Measurements from ENCODE around the gene CFAP43. TPM values are rescaled to one million over a fixed set of nuclear protein-coding genes. Genes with fewer than 3 reads are reported as not detected.
A peak's percentile ranks its signal among the peaks of the same experiment; 100 is the strongest.

The CFAP43 gene
- total and polyA plus RNA-seq, 9 of the 15 experiments (the other 6 are each of a cell fraction or from before 2014, with no cell fraction given): 0.07 to 0.86 (median 0.11) TPM; not detected in 1

- 0 out of 2 replicates have a peak, but pooled peaks have one; percentile 70 for TF ChIP-seq ZNF445 (CRISPR knock-in tag; IDR thresholded peaks at IDR 0.05; ENCODE audit: low read depth)
- no peak for TF ChIP-seq HNRNPK (IDR thresholded peaks at IDR 0.05; ENCODE audit: low read depth, low read length, poor library complexity, severe bottlenecking)
- no peak for TF ChIP-seq CREB3 (tag; conservative IDR thresholded peaks at IDR 0.05; ENCODE audit: low read depth)
- no peak for TF ChIP-seq CAMTA2 (CRISPR knock-in tag; conservative IDR thresholded peaks at IDR 0.05)
- TF ChIP-seq TCFL5 (CRISPR knock-in tag; conservative IDR thresholded peaks at IDR 0.05): no peak
- no peak for TF ChIP-seq ETV5 (CRISPR knock-in tag; IDR thresholded peaks at IDR 0.05; ENCODE audit: low read depth)
- peak; percentile 38; the same call in 1 of the 2 replicates for TF ChIP-seq JUND (IDR thresholded peaks at IDR 0.05; ENCODE audit: borderline replicate concordance, low read depth, low read length)
- no peak for TF ChIP-seq JUND (tag; IDR thresholded peaks at IDR 0.05; ENCODE audit: borderline replicate concordance, low read depth, low read length)
- TF ChIP-seq, protein P1, sequence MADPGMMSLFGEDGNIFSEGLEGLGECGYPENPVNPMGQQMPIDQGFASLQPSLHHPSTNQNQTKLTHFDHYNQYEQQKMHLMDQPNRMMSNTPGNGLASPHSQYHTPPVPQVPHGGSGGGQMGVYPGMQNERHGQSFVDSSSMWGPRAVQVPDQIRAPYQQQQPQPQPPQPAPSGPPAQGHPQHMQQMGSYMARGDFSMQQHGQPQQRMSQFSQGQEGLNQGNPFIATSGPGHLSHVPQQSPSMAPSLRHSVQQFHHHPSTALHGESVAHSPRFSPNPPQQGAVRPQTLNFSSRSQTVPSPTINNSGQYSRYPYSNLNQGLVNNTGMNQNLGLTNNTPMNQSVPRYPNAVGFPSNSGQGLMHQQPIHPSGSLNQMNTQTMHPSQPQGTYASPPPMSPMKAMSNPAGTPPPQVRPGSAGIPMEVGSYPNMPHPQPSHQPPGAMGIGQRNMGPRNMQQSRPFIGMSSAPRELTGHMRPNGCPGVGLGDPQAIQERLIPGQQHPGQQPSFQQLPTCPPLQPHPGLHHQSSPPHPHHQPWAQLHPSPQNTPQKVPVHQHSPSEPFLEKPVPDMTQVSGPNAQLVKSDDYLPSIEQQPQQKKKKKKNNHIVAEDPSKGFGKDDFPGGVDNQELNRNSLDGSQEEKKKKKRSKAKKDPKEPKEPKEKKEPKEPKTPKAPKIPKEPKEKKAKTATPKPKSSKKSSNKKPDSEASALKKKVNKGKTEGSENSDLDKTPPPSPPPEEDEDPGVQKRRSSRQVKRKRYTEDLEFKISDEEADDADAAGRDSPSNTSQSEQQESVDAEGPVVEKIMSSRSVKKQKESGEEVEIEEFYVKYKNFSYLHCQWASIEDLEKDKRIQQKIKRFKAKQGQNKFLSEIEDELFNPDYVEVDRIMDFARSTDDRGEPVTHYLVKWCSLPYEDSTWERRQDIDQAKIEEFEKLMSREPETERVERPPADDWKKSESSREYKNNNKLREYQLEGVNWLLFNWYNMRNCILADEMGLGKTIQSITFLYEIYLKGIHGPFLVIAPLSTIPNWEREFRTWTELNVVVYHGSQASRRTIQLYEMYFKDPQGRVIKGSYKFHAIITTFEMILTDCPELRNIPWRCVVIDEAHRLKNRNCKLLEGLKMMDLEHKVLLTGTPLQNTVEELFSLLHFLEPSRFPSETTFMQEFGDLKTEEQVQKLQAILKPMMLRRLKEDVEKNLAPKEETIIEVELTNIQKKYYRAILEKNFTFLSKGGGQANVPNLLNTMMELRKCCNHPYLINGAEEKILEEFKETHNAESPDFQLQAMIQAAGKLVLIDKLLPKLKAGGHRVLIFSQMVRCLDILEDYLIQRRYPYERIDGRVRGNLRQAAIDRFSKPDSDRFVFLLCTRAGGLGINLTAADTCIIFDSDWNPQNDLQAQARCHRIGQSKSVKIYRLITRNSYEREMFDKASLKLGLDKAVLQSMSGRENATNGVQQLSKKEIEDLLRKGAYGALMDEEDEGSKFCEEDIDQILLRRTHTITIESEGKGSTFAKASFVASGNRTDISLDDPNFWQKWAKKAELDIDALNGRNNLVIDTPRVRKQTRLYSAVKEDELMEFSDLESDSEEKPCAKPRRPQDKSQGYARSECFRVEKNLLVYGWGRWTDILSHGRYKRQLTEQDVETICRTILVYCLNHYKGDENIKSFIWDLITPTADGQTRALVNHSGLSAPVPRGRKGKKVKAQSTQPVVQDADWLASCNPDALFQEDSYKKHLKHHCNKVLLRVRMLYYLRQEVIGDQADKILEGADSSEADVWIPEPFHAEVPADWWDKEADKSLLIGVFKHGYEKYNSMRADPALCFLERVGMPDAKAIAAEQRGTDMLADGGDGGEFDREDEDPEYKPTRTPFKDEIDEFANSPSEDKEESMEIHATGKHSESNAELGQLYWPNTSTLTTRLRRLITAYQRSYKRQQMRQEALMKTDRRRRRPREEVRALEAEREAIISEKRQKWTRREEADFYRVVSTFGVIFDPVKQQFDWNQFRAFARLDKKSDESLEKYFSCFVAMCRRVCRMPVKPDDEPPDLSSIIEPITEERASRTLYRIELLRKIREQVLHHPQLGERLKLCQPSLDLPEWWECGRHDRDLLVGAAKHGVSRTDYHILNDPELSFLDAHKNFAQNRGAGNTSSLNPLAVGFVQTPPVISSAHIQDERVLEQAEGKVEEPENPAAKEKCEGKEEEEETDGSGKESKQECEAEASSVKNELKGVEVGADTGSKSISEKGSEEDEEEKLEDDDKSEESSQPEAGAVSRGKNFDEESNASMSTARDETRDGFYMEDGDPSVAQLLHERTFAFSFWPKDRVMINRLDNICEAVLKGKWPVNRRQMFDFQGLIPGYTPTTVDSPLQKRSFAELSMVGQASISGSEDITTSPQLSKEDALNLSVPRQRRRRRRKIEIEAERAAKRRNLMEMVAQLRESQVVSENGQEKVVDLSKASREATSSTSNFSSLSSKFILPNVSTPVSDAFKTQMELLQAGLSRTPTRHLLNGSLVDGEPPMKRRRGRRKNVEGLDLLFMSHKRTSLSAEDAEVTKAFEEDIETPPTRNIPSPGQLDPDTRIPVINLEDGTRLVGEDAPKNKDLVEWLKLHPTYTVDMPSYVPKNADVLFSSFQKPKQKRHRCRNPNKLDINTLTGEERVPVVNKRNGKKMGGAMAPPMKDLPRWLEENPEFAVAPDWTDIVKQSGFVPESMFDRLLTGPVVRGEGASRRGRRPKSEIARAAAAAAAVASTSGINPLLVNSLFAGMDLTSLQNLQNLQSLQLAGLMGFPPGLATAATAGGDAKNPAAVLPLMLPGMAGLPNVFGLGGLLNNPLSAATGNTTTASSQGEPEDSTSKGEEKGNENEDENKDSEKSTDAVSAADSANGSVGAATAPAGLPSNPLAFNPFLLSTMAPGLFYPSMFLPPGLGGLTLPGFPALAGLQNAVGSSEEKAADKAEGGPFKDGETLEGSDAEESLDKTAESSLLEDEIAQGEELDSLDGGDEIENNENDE (IDR thresholded peaks at IDR 0.05; ENCODE audit: low read depth, low read length): no peak
- TF ChIP-seq TARDBP (IDR thresholded peaks at IDR 0.05): no peak
- TF ChIP-seq TRIM28 (IDR thresholded peaks at IDR 0.05): peak; percentile 67
- no peak for TF ChIP-seq ARNT (IDR thresholded peaks at IDR 0.05)
- TF ChIP-seq HIVEP1 (CRISPR knock-in tag; IDR thresholded peaks at IDR 0.05): no peak
- TF ChIP-seq CHAMP1 (IDR thresholded peaks at IDR 0.05): 0 out of 2 replicates have a peak, but pooled peaks have one; percentile 33
- TF ChIP-seq MBD2 (IDR thresholded peaks at IDR 0.05; ENCODE audit: borderline replicate concordance, low read depth): no peak
Observed at GRCh38 chr10:104246976-104247375, 14.8 kb upstream of the CFAP43 start (continued).
